ENCODE measurements around the gene GRIA4.

GRIA4 gene

DNA sequence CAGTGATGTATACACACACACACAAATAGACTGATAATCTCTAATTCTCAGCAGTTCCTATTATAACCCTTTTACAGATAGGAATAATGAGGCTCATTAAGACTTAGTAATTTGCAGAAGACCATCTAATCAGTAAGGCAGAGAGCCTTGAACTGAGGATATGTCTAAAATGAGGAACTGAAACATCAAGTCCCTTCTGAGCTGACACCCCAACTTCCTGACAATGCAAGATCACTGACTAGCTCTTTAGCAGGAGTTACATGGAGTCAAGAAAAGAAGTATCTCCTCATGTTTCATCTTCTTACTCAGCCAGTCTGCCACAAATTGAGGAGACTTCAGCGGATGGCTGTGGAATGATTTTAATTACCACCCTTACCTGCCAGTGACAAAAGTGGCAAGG is 219.2 kb downstream of the GRIA4 start:
- no peak overlapping the region for H3K9ac ChIP-seq (ENCODE audit: low read length)
- no peaks in the 10 kb centered on the region for H3K9me3 ChIP-seq (ENCODE audit: insufficient read depth, low read length)
- no peak overlapping the region for H3K4me2 ChIP-seq (ENCODE audit: low read depth, low read length, poor library complexity, severe bottlenecking)
- H3K27me3 ChIP-seq (ENCODE audit: low read length) = no peaks in the 10 kb centered on the region
- H3K79me2 ChIP-seq (ENCODE audit: insufficient read depth, low read length) = no peaks in the 10 kb centered on the region
- no peaks in the 10 kb centered on the region for H3K9me2 ChIP-seq (replicated peaks; ENCODE audit: insufficient read depth, low read length)
- no peak overlapping the region for H3K4me3 ChIP-seq (ENCODE audit: insufficient read depth, low read length, poor library complexity, severe bottlenecking)
- no peak for TF ChIP-seq EZH2phosphoT487 (conservative IDR thresholded peaks at IDR 0.05; ENCODE audit: low read length)
- TF ChIP-seq, protein P1, sequence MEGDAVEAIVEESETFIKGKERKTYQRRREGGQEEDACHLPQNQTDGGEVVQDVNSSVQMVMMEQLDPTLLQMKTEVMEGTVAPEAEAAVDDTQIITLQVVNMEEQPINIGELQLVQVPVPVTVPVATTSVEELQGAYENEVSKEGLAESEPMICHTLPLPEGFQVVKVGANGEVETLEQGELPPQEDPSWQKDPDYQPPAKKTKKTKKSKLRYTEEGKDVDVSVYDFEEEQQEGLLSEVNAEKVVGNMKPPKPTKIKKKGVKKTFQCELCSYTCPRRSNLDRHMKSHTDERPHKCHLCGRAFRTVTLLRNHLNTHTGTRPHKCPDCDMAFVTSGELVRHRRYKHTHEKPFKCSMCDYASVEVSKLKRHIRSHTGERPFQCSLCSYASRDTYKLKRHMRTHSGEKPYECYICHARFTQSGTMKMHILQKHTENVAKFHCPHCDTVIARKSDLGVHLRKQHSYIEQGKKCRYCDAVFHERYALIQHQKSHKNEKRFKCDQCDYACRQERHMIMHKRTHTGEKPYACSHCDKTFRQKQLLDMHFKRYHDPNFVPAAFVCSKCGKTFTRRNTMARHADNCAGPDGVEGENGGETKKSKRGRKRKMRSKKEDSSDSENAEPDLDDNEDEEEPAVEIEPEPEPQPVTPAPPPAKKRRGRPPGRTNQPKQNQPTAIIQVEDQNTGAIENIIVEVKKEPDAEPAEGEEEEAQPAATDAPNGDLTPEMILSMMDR (IDR thresholded peaks at IDR 0.05; ENCODE audit: insufficient read depth, low read length, poor library complexity, severe bottlenecking) = no peak
- no peaks in the 10 kb centered on the region for H4K20me1 ChIP-seq (ENCODE audit: low read depth, low read length)
- no peak overlapping the region for H2AFZ ChIP-seq (ENCODE audit: low read depth, low read length, severe bottlenecking)
- no peaks in the 10 kb centered on the region for H3F3A ChIP-seq (ENCODE audit: insufficient read depth)
- H3K36me3 ChIP-seq (ENCODE audit: low read length) = no peaks in the 10 kb centered on the region
- H3K27ac ChIP-seq (ENCODE audit: low read depth, low read length) = no peak overlapping the region

DNA sequence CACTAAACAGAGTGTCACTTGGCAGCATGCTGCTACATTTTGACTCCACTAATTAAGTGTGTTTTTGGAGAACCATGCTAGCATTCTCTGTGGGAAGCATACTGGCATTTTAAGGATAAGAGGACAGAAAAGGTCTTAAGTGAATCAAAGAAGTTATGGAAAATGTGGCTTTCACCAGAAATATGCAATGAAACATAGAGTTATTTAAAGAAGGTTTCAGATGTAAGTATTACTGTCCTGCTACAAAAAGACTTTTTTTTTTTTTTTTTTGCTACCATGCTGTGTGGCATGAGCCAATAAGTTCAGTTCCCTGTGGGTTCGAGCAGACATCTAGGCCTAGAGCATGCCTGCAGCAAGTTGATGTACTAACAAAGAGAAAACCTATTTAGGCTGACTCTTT is 224.6 kb downstream of the GRIA4 start:
- TF ChIP-seq, protein P1 (IDR thresholded peaks at IDR 0.05; ENCODE audit: insufficient read depth, low read length, poor library complexity, severe bottlenecking) = no peak
- TF ChIP-seq EZH2phosphoT487 (conservative IDR thresholded peaks at IDR 0.05; ENCODE audit: low read length) = no peak
- Histone ChIP-seq H3K27me3 (ENCODE audit: low read length) (no peaks in the 10 kb centered on the region), H3K27ac (ENCODE audit: low read depth, low read length) (no peak overlapping the region), H3K9ac (ENCODE audit: low read length) (no peak overlapping the region), H3K79me2 (ENCODE audit: insufficient read depth, low read length) (no peaks in the 10 kb centered on the region), H3K9me3 (ENCODE audit: insufficient read depth, low read length) (no peaks in the 10 kb centered on the region), H3K4me2 (ENCODE audit: low read depth, low read length, poor library complexity, severe bottlenecking) (no peak overlapping the region), H3K36me3 (ENCODE audit: low read length) (no peaks in the 10 kb centered on the region), H3F3A (ENCODE audit: insufficient read depth) (no peaks in the 10 kb centered on the region), H3K9me2 (replicated peaks; ENCODE audit: insufficient read depth, low read length) (no peaks in the 10 kb centered on the region), H2AFZ (ENCODE audit: low read depth, low read length, severe bottlenecking) (no peak overlapping the region), H4K20me1 (ENCODE audit: low read depth, low read length) (no peaks in the 10 kb centered on the region), H3K4me3 (ENCODE audit: insufficient read depth, low read length, poor library complexity, severe bottlenecking) (no peak overlapping the region)

DNA sequence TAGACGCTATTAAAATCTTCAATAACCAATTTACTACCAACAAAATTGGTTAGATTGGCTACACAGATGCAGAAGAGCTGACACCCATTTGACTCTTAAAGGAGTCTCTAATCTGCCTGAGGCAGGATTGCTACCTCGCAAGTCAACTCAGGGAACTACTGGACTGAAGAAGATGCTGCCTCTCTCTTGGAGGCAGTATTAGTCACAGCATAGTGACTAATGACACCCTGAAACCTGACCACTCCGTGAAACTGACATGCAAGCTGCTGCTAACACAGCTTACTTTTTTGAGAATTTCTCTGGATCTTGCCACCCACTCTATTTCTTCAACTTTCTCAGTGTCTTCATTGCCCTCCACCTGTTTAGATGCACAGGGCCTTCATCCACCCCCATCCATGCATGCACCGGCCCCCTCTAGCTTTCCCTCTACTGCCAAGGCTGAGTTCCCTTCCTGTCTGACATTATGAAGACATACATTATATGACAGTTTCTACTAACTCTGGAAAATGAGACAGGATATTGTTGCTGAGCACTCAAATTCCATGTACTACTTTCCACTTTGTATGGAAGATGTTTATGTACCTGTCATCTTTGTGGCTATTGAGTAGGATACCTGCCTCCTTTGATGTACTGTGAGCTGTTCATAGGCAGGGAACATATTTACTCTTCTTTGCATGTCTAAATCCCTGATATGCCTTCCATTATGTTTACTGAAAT is 229.0 kb downstream of the GRIA4 start:
- no peak overlapping the region for H3K27ac ChIP-seq (ENCODE audit: low read depth, low read length)
- H4K20me1 ChIP-seq (ENCODE audit: low read depth, low read length) = no peaks in the 10 kb centered on the region
- no peak overlapping the region for H3K4me3 ChIP-seq (ENCODE audit: insufficient read depth, low read length, poor library complexity, severe bottlenecking)
- no peaks in the 10 kb centered on the region for H3K9me3 ChIP-seq (ENCODE audit: insufficient read depth, low read length)
- no peaks in the 10 kb centered on the region for H3K27me3 ChIP-seq (ENCODE audit: low read length)
- H3K36me3 ChIP-seq (ENCODE audit: low read length) = no peaks in the 10 kb centered on the region
- no peaks in the 10 kb centered on the region for H3K79me2 ChIP-seq (ENCODE audit: insufficient read depth, low read length)
- no peak for TF ChIP-seq EZH2phosphoT487 (conservative IDR thresholded peaks at IDR 0.05; ENCODE audit: low read length)
- TF ChIP-seq, protein P1 (IDR thresholded peaks at IDR 0.05; ENCODE audit: insufficient read depth, low read length, poor library complexity, severe bottlenecking) = no peak
- no peak overlapping the region for H3K4me2 ChIP-seq (ENCODE audit: low read depth, low read length, poor library complexity, severe bottlenecking)
- H3K9me2 ChIP-seq (replicated peaks; ENCODE audit: insufficient read depth, low read length) = no peaks in the 10 kb centered on the region
- no peak overlapping the region for H2AFZ ChIP-seq (ENCODE audit: low read depth, low read length, severe bottlenecking)
- H3F3A ChIP-seq (ENCODE audit: insufficient read depth) = no peaks in the 10 kb centered on the region
- no peak overlapping the region for H3K9ac ChIP-seq (ENCODE audit: low read length)
